ENCODE measurements around the gene OR4C16.

DNA sequence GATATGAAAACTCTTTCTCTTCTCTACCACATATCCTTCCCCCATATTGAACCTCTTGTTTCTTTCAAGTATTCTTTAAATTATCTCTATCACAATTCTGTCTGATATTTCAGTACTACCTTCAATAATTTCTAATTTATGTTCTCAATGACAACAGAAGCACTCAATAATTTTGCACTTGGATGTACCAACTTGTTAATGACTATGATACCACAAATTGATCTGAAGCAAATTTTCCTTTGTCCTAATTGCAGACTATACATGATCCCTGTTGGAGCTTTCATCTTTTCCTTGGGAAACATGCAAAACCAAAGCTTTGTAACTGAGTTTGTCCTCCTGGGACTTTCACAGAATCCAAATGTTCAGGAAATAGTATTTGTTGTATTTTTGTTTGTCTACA, 17.8 kb upstream of the OR4C16 start, which contains the start of gene OR4C15:
- TF ChIP-seq, protein P1, sequence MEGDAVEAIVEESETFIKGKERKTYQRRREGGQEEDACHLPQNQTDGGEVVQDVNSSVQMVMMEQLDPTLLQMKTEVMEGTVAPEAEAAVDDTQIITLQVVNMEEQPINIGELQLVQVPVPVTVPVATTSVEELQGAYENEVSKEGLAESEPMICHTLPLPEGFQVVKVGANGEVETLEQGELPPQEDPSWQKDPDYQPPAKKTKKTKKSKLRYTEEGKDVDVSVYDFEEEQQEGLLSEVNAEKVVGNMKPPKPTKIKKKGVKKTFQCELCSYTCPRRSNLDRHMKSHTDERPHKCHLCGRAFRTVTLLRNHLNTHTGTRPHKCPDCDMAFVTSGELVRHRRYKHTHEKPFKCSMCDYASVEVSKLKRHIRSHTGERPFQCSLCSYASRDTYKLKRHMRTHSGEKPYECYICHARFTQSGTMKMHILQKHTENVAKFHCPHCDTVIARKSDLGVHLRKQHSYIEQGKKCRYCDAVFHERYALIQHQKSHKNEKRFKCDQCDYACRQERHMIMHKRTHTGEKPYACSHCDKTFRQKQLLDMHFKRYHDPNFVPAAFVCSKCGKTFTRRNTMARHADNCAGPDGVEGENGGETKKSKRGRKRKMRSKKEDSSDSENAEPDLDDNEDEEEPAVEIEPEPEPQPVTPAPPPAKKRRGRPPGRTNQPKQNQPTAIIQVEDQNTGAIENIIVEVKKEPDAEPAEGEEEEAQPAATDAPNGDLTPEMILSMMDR (IDR thresholded peaks at IDR 0.05), result no peak
- TF ChIP-seq POLR2A (IDR thresholded peaks at IDR 0.05), result no peak

Data from breast epithelium (tissue), 3 donors.